Endothelial cell of umbilical vein (primary cell): Measurements from ENCODE around the gene CCND2. TPM values are rescaled to one million over a fixed set of nuclear protein-coding genes. Genes with fewer than 3 reads are reported as not detected.
"Not testable (repeated sequence)": the region's sequence is repeated elsewhere in the genome, so short reads cannot be mapped to it uniquely, and the experiment has no call there.

Source experiments
- BruUV-seq: library from RNA; stranded (reverse); fragments of 400-500 nt; replicated peaks from 2 replicates; lab custom pipeline; 2021; lab: Mats Ljungman, UMichigan
- CTCF ChIA-PET: fragments of 300-600, 350-600 bp; sonication (Branson Sonifier 250); formaldehyde crosslinking; loops from one replicate; lab custom pipeline; 2021; ENCODE audit warnings: antibody characterized with exemption, inconsistent platforms; lab: Charles Lee
- POLR2A ChIA-PET: fragments of 300-600, 350-600 bp; sonication (Branson Sonifier 250); formaldehyde crosslinking; loops from one replicate; lab custom pipeline; 2021; ENCODE audit warnings: antibody characterized with exemption, inconsistent platforms; lab: Charles Lee
- DNase-seq: peaks from one replicate; pipeline ENCODE4 v3.0.0-alpha.2; 2011; ENCODE audit warnings: low read depth, low spot score
- FAIRE-seq: peaks from 2 replicates; lab custom pipeline; 2011; peaks lifted over from hg19 to GRCh38; lab: Jason Lieb, UNC
- H2AFZ ChIP-seq: 2 replicates; pipeline ENCODE4 v1.6.0; 2012; ENCODE audit warnings: low read depth, low read length, control low read depth, inconsistent platforms
- H3K27ac ChIP-seq: 2 replicates; pipeline ENCODE4 v1.5.1; 2011; ENCODE audit warnings: low read depth, mild to moderate bottlenecking, control low read depth, low read length, moderate library complexity; ENCODE audit not compliant: insufficient read depth
- H3K27me3 ChIP-seq, 2 experiments: 2 replicates each; pipeline versions ENCODE4 v1.6.0 to v1.6.1; 2011; ENCODE audit warnings: low read length in 2 of 2, mixed read lengths in 1 of 2; ENCODE audit not compliant: control insufficient read depth in 2 of 2, insufficient read depth in 2 of 2
- H3K36me3 ChIP-seq, 2 experiments: 2 replicates in 1 of 2; 3 replicates in 1 of 2; pipeline ENCODE4 v1.5.1; 2011; ENCODE audit warnings: low read length in 2 of 2, mild to moderate bottlenecking in 1 of 2, moderate library complexity in 1 of 2; ENCODE audit not compliant: control insufficient read depth in 2 of 2, insufficient read depth in 2 of 2; ENCODE audit errors: extremely low read depth in 1 of 2
- H3K4me1 ChIP-seq: 3 replicates; pipeline ENCODE4 v1.5.1; 2011; ENCODE audit warnings: mild to moderate bottlenecking, low read length; ENCODE audit not compliant: control insufficient read depth, insufficient read depth; ENCODE audit errors: extremely low read depth
- H3K4me2 ChIP-seq: 2 replicates; pipeline ENCODE4 v1.6.1; 2011; ENCODE audit warnings: low read length, control low read depth, mixed read lengths; ENCODE audit not compliant: insufficient read depth
- H3K4me3 ChIP-seq, 3 experiments: fragments of 200-600 bp in 1 of 3; sonication (generic), shearing (Covaris generic) in 1 of 3; replicated peaks in 1 of 3; 2 replicates each; pipeline ENCODE4 v1.5.1; 2011 to 2016; ENCODE audit warnings: control low read depth in 3 of 3, low read length in 3 of 3, mild to moderate bottlenecking in 2 of 3, inconsistent platforms in 1 of 3, low read depth in 1 of 3, moderate library complexity in 1 of 3; ENCODE audit not compliant: insufficient read depth in 1 of 3
- H3K79me2 ChIP-seq: 2 replicates; pipeline ENCODE4 v1.6.0; 2012; ENCODE audit warnings: low read length, inconsistent platforms; ENCODE audit not compliant: control insufficient read depth, insufficient read depth
- H3K9ac ChIP-seq: replicated peaks from 2 replicates; pipeline ENCODE3; 2011; ENCODE audit warnings: low read length, control low read depth; ENCODE audit not compliant: insufficient read depth; ENCODE audit errors: extremely low read depth
- H3K9me1 ChIP-seq: replicated peaks from 3 replicates; pipeline ENCODE4 v1.6.0; 2011; ENCODE audit warnings: mild to moderate bottlenecking, low read length; ENCODE audit not compliant: control insufficient read depth, insufficient read depth; ENCODE audit errors: extremely low read depth
- H3K9me3 ChIP-seq: replicated peaks from 2 replicates; pipeline ENCODE4 v1.5.1; 2012; ENCODE audit warnings: low read length, inconsistent platforms; ENCODE audit not compliant: control insufficient read depth, insufficient read depth
- H4K20me1 ChIP-seq: replicated peaks from 2 replicates; pipeline ENCODE3; 2011; ENCODE audit warnings: mild to moderate bottlenecking, low read length; ENCODE audit not compliant: control insufficient read depth, insufficient read depth; ENCODE audit errors: extremely low read depth
- CTCF ChIP-seq, 2 donors: IDR thresholded peaks; 1 replicate in 1 of 2; 2 replicates in 1 of 2; pipeline ENCODE4 v1.5.1; 2011; ENCODE audit warnings: low read length in 2 of 2, mild to moderate bottlenecking in 2 of 2, moderate library complexity in 2 of 2, control low read depth in 1 of 2, inconsistent platforms in 1 of 2, low read depth in 1 of 2; ENCODE audit not compliant: insufficient read depth in 1 of 2; ENCODE audit errors: extremely low read depth in 1 of 2
- EZH2 ChIP-seq: IDR thresholded peaks from 2 replicates; pipeline ENCODE4 v1.6.1; 2012; ENCODE audit warnings: borderline replicate concordance, low read depth, mild to moderate bottlenecking, moderate library complexity, low read length, inconsistent platforms; ENCODE audit not compliant: severe bottlenecking
- FOS ChIP-seq: IDR thresholded peaks from 2 replicates; pipeline ENCODE4 v1.6.1; 2011; ENCODE audit warnings: mild to moderate bottlenecking, low read length, moderate library complexity, borderline replicate concordance; ENCODE audit not compliant: insufficient read depth
- GATA2 ChIP-seq: IDR thresholded peaks from 2 replicates; pipeline ENCODE4 v1.7.0; 2011; ENCODE audit warnings: low read depth, mild to moderate bottlenecking, moderate library complexity, mixed read lengths, low read length; ENCODE audit not compliant: insufficient read length, insufficient read depth
- JUN ChIP-seq: IDR thresholded peaks from 2 replicates; pipeline ENCODE4 v1.6.1; 2011; ENCODE audit warnings: borderline replicate concordance, low read depth; ENCODE audit not compliant: insufficient read length, insufficient read depth
- MAX ChIP-seq: IDR thresholded peaks from 2 replicates; pipeline ENCODE4 v1.6.1; 2011; ENCODE audit not compliant: insufficient read depth, insufficient read length
- MYC ChIP-seq: IDR thresholded peaks from one replicate; pipeline ENCODE4 v1.6.1; 2011; ENCODE audit warnings: mild to moderate bottlenecking, low read depth, low read length
- POLR2A ChIP-seq: IDR thresholded peaks from 2 replicates; pipeline ENCODE4 v1.6.1; 2012; ENCODE audit warnings: low read depth, mild to moderate bottlenecking, control low read depth, low read length
- POLR2AphosphoS5 ChIP-seq: IDR thresholded peaks from 2 replicates; pipeline ENCODE4 v1.6.1; 2012; ENCODE audit warnings: low read depth, mild to moderate bottlenecking, control low read depth, low read length, moderate library complexity; ENCODE audit not compliant: insufficient read depth
- dilution Hi-C: fragments of 300-500 bp; cut with MboI; formaldehyde crosslinking; loops from one replicate; pipeline ENCODE4 v1.15.0; 2019; ENCODE audit warnings: low sequenced_read_pairs; ENCODE audit not compliant: extremely low pct_ligation_motif_present
- intact Hi-C: fragments of 100-400 bp; cut with micrococcal nuclease; formaldehyde crosslinking; loops from one replicate; pipeline ENCODE4 v1.10.0; 2022
- polyA plus RNA-seq, 4 experiments: library from polyadenylated mRNA; depleted of rRNA in 3 of 4; stranded (reverse) in 3 of 4; unstranded in 1 of 4; fragments of >200 nt; gene quantifications; 2 replicates each; pipeline versions ENCODE4 v1.2.1 to v1.2.3, GENCODE V29; 2011 to 2012; ENCODE audit warnings: missing spikeins in 1 of 4
- total RNA-seq: library from RNA; stranded (reverse); gene quantifications from 2 replicates; pipeline ENCODE4 v1.2.3, GENCODE V29; 2021

CCND2 gene
- total and polyA plus RNA-seq, 2 donors (not counting 3 experiments of a cell fraction or from before 2014, with no cell fraction given), result 0.68 to 3.4 TPM

- ChIA-PET POLR2A (no interaction called here), CTCF (interaction anchor here (1.4 kb wide), 1 partner anchor 34 kb away, joined by 3 read pairs; no protein-coding TSS in a partner anchor)
- dilution Hi-C loops, result no loop called here
- BruUV-seq, result no TSS peak
- Histone ChIP-seq H3K27me3 (no peaks in the 10 kb centered on the region), H3K9me1 (no peaks in the 10 kb centered on the region), H3K4me3 (no peak overlapping the region), H3K36me3 (no peaks in the 10 kb centered on the region), H3K27ac (no peak overlapping the region), H3K4me2 (no peak overlapping the region), H3K9me3 (no peaks in the 10 kb centered on the region), H4K20me1 (no peaks in the 10 kb centered on the region), H3K9ac (no peak overlapping the region), H3K4me1 (no peaks in the 10 kb centered on the region), H2AFZ (no peak overlapping the region), H3K79me2 (no peaks in the 10 kb centered on the region)
- intact Hi-C loops, result no loop called here
- DNase-seq (no peak), FAIRE-seq (no peak)
- no peak for TF ChIP-seq GATA2
- no peak for TF ChIP-seq CTCF (IDR thresholded peaks at IDR 0.05; ENCODE audit: extremely low read depth in 1 of 2, insufficient read depth in 1 of 2, low read depth in 1 of 2, low read length in 2 of 2)
- no peak for TF ChIP-seq MYC
- no peak for TF ChIP-seq EZH2
- no peak for TF ChIP-seq FOS
- no peak for TF ChIP-seq POLR2AphosphoS5
- TF ChIP-seq POLR2A, result no peak
- no peak for TF ChIP-seq MAX
- no peak for TF ChIP-seq JUN
These were observed 30.5 kb upstream of the CCND2 start for GRCh38 chr12:4243091-4243490.

GRCh38 chr12:4243491-4244100 is 30.0 kb upstream of the CCND2 start:
- H3K4me3 ChIP-seq, H3K27me3 ChIP-seq, H3K4me1 ChIP-seq, POLR2A ChIA-PET, CTCF ChIA-PET, H3K4me2 ChIP-seq, FAIRE-seq, H4K20me1 ChIP-seq, DNase-seq, H2AFZ ChIP-seq, H3K9me3 ChIP-seq, BruUV-seq, H3K27ac ChIP-seq, H3K9ac ChIP-seq, H3K79me2 ChIP-seq, intact Hi-C loops, H3K36me3 ChIP-seq, dilution Hi-C loops, H3K9me1 ChIP-seq: not testable (repeated sequence)
